ENCODE measurements around the gene UTP25.

GRCh38 chr1:209840611-209841010, 12.8 kb downstream of the UTP25 start:
- TF ChIP-seq CTCF (conservative IDR thresholded peaks at IDR 0.05; ENCODE audit: low read depth in 2 of 2), result no peak
- no peak for TF ChIP-seq EZH2 (IDR thresholded peaks at IDR 0.05; ENCODE audit: low read depth, unreplicated experiment)
- no peak for TF ChIP-seq ETS1 (IDR thresholded peaks at IDR 0.05)
- TF ChIP-seq POLR2AphosphoS5 (IDR thresholded peaks at IDR 0.05; ENCODE audit: low read depth), result no peak
- TF ChIP-seq REST (IDR thresholded peaks at IDR 0.05; ENCODE audit: unreplicated experiment), result no peak
- TF ChIP-seq EZH2phosphoT487 (IDR thresholded peaks at IDR 0.05; ENCODE audit: unreplicated experiment), result no peak
- no peak for TF ChIP-seq JUNB (IDR thresholded peaks at IDR 0.05; ENCODE audit: unreplicated experiment)
- TF ChIP-seq CREB1 (CRISPR knock-in tag; IDR thresholded peaks at IDR 0.05; ENCODE audit: low read depth), result no peak
